HepG2 (cell line): ENCODE data around the gene CAMTA2. TPM values are rescaled to one million over a fixed set of nuclear protein-coding genes. Genes with fewer than 3 reads are reported as not detected.

ENCODE experiments used
- AGO2 ChIP-seq: fragments of 200-400 bp; formaldehyde crosslinking; optimal IDR thresholded peaks from 2 replicates; pipeline ENCODE3; 2017; ENCODE audit warnings: mild to moderate bottlenecking, low read depth, low read length, moderate library complexity
- ATM ChIP-seq: fragments of 450-650 bp; IDR thresholded peaks from 2 replicates; pipeline ENCODE4 v1.7.1; 2017; ENCODE audit warnings: mild to moderate bottlenecking, borderline replicate concordance
- DR1 ChIP-seq: sonication (generic); formaldehyde crosslinking; IDR thresholded peaks from 2 replicates; pipeline ENCODE4 v1.8.0; 2021; ENCODE audit warnings: mild to moderate bottlenecking, missing genetic modification reagents, inconsistent platforms
- EZH2 ChIP-seq: conservative IDR thresholded peaks from 2 replicates; pipeline ENCODE4 v1.6.1; 2012; ENCODE audit warnings: mild to moderate bottlenecking, low read depth, low read length, moderate library complexity
- FOXP1 ChIP-seq, 2 experiments: fragments of 450-650 bp in 1 of 2; IDR thresholded peaks; 2 replicates each; pipeline ENCODE4 v1.6.1; 2017 to 2018; ENCODE audit warnings: antibody characterized with exemption in 1 of 2
- KAT7 ChIP-seq: IDR thresholded peaks from 2 replicates; pipeline ENCODE4 v1.6.1; 2018; ENCODE audit warnings: borderline replicate concordance, missing compliant biosample characterization
- MAZ ChIP-seq, 2 experiments: sonication (generic) in 1 of 2; formaldehyde crosslinking in 1 of 2; IDR thresholded peaks; 2 replicates each; pipeline versions ENCODE4 v1.5.0 to v1.6.1; 2012 to 2020; ENCODE audit warnings: low read depth in 2 of 2, mild to moderate bottlenecking in 2 of 2, borderline replicate concordance in 1 of 2, improper control_type of control experiment in 1 of 2, low read length in 1 of 2, missing genetic modification reagents in 1 of 2, moderate library complexity in 1 of 2
- MXD4 ChIP-seq: IDR thresholded peaks from 2 replicates; pipeline ENCODE4 v1.6.1; 2016; ENCODE audit warnings: mild to moderate bottlenecking, missing biosample characterization, missing genetic modification reagents
- NBN ChIP-seq: fragments of 450-650 bp; conservative IDR thresholded peaks from 2 replicates; pipeline ENCODE4 v1.6.1; 2017
- NFKB2 ChIP-seq: sonication (generic); formaldehyde crosslinking; IDR thresholded peaks from 2 replicates; pipeline ENCODE4 v1.4.0; 2020; ENCODE audit warnings: missing genetic modification reagents, borderline replicate concordance
- NPAS2 ChIP-seq: sonication (generic); formaldehyde crosslinking; IDR thresholded peaks from 2 replicates; pipeline ENCODE4 v1.8.0; 2022; ENCODE audit warnings: mild to moderate bottlenecking, missing genetic modification reagents, borderline replicate concordance
- PITX1 ChIP-seq: sonication (generic); formaldehyde crosslinking; IDR thresholded peaks from 2 replicates; pipeline ENCODE4 v1.5.1; 2020; ENCODE audit warnings: mild to moderate bottlenecking, missing genetic modification reagents
- PRMT3 ChIP-seq: sonication (generic); formaldehyde crosslinking; IDR thresholded peaks from 2 replicates; pipeline ENCODE4 v1.8.1; 2022; ENCODE audit warnings: low read depth, mild to moderate bottlenecking, moderate library complexity, missing genetic modification reagents, borderline replicate concordance
- RORA ChIP-seq: sonication (generic); formaldehyde crosslinking; IDR thresholded peaks from 2 replicates; pipeline ENCODE4 v1.5.0; 2020; ENCODE audit warnings: mild to moderate bottlenecking, missing genetic modification reagents, moderate library complexity
- SOX13 ChIP-seq, 3 experiments: fragments of 450-650 bp in 1 of 3; sonication (generic) in 1 of 3; formaldehyde crosslinking in 1 of 3; IDR thresholded peaks in 2 of 3; conservative IDR thresholded peaks in 1 of 3; 2 replicates each; pipeline versions ENCODE4 v1.5.0 to v1.6.1; 2016 to 2020; ENCODE audit warnings: antibody characterized with exemption in 1 of 3, mild to moderate bottlenecking in 1 of 3, missing compliant biosample characterization in 1 of 3, missing genetic modification reagents in 1 of 3, moderate library complexity in 1 of 3
- XBP1 ChIP-seq: sonication (generic); formaldehyde crosslinking; IDR thresholded peaks from 2 replicates; pipeline ENCODE4 v1.5.0; 2020; ENCODE audit warnings: missing genetic modification reagents
- ZBTB38 ChIP-seq: sonication (generic); formaldehyde crosslinking; IDR thresholded peaks from 2 replicates; pipeline ENCODE4 v1.5.1; 2020; ENCODE audit warnings: mild to moderate bottlenecking, missing genetic modification reagents
- ZNF451 ChIP-seq: sonication (generic); formaldehyde crosslinking; IDR thresholded peaks from 2 replicates; pipeline ENCODE4 v1.5.0; 2020; ENCODE audit warnings: mild to moderate bottlenecking, missing genetic modification reagents
- ZNF543 ChIP-seq: sonication (generic); formaldehyde crosslinking; IDR thresholded peaks from 2 replicates; pipeline ENCODE4 v1.4.0; 2020; ENCODE audit warnings: mild to moderate bottlenecking, missing genetic modification reagents
- polyA plus RNA-seq, 8 experiments: library from polyadenylated mRNA; depleted of rRNA in 3 of 8; stranded (reverse) in 7 of 8; unstranded in 1 of 8; fragments of >200 nt; fragmentation: Illumina TruSeq in 4 of 8; extraction: Trizol in 4 of 8; gene quantifications; 2 replicates each; pipeline versions ENCODE4 v1.2.1 to v1.2.3, GENCODE V29; 2011 to 2016; ENCODE audit warnings: low read depth in 4 of 8, missing spikeins in 1 of 8, mixed read lengths in 1 of 8; ENCODE audit not compliant: insufficient read depth in 1 of 8
- total RNA-seq, 5 experiments: library from RNA; depleted of rRNA; stranded (reverse); fragments of >200 nt; fragmentation: Illumina TruSeq; extraction: Trizol; gene quantifications; 2 replicates each; pipeline ENCODE4 v1.2.3, GENCODE V29; 2016; ENCODE audit warnings: low read depth in 1 of 5
- TF ChIP-seq, protein P1 (sequence below): sonication (generic); formaldehyde crosslinking; IDR thresholded peaks from 2 replicates; pipeline ENCODE4 v1.5.0; 2020; ENCODE audit warnings: mild to moderate bottlenecking, missing genetic modification reagents, borderline replicate concordance
- TF ChIP-seq, protein P2 (sequence below): sonication (generic); formaldehyde crosslinking; IDR thresholded peaks from 2 replicates; pipeline ENCODE4 v1.4.0; 2020; ENCODE audit warnings: missing genetic modification reagents
- TF ChIP-seq, protein P3 (sequence below): sonication (generic); formaldehyde crosslinking; IDR thresholded peaks from 2 replicates; pipeline ENCODE4 v1.4.0; 2020; ENCODE audit warnings: missing genetic modification reagents, borderline replicate concordance

The CAMTA2 gene
- total and polyA plus RNA-seq, 2 of the 13 experiments (the other 11 are each of a cell fraction or from before 2014, with no cell fraction given) = 4.1 to 7.1 TPM

DNA sequence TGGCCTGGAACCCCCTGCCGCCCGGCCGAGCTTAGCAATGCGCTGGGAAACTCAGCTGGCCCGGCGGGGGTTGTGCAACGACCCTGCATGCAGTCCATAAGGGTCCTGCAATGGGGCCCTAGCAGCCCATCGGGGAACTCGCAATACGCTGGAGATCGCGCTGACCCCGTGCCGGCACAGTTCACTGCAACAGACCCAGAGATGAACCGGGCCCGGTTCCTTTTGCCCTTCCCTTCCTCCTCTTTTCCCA is 48.0 kb downstream of the CAMTA2 start (continued):
- no peak for TF ChIP-seq ATM
- TF ChIP-seq ZBTB38 (CRISPR knock-in tag) = no peak
- TF ChIP-seq, protein P1, sequence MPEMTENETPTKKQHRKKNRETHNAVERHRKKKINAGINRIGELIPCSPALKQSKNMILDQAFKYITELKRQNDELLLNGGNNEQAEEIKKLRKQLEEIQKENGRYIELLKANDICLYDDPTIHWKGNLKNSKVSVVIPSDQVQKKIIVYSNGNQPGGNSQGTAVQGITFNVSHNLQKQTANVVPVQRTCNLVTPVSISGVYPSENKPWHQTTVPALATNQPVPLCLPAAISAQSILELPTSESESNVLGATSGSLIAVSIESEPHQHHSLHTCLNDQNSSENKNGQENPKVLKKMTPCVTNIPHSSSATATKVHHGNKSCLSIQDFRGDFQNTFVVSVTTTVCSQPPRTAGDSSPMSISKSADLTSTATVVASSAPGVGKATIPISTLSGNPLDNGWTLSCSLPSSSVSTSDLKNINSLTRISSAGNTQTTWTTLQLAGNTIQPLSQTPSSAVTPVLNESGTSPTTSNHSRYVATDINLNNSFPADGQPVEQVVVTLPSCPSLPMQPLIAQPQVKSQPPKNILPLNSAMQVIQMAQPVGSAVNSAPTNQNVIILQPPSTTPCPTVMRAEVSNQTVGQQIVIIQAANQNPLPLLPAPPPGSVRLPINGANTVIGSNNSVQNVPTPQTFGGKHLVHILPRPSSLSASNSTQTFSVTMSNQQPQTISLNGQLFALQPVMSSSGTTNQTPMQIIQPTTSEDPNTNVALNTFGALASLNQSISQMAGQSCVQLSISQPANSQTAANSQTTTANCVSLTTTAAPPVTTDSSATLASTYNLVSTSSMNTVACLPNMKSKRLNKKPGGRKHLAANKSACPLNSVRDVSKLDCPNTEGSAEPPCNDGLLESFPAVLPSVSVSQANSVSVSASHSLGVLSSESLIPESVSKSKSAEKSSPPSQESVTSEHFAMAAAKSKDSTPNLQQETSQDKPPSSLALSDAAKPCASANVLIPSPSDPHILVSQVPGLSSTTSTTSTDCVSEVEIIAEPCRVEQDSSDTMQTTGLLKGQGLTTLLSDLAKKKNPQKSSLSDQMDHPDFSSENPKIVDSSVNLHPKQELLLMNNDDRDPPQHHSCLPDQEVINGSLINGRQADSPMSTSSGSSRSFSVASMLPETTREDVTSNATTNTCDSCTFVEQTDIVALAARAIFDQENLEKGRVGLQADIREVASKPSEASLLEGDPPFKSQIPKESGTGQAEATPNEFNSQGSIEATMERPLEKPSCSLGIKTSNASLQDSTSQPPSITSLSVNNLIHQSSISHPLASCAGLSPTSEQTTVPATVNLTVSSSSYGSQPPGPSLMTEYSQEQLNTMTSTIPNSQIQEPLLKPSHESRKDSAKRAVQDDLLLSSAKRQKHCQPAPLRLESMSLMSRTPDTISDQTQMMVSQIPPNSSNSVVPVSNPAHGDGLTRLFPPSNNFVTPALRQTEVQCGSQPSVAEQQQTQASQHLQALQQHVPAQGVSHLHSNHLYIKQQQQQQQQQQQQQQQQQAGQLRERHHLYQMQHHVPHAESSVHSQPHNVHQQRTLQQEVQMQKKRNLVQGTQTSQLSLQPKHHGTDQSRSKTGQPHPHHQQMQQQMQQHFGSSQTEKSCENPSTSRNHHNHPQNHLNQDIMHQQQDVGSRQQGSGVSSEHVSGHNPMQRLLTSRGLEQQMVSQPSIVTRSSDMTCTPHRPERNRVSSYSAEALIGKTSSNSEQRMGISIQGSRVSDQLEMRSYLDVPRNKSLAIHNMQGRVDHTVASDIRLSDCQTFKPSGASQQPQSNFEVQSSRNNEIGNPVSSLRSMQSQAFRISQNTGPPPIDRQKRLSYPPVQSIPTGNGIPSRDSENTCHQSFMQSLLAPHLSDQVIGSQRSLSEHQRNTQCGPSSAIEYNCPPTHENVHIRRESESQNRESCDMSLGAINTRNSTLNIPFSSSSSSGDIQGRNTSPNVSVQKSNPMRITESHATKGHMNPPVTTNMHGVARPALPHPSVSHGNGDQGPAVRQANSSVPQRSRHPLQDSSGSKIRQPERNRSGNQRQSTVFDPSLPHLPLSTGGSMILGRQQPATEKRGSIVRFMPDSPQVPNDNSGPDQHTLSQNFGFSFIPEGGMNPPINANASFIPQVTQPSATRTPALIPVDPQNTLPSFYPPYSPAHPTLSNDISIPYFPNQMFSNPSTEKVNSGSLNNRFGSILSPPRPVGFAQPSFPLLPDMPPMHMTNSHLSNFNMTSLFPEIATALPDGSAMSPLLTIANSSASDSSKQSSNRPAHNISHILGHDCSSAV (CRISPR knock-in tag) = no peak
- TF ChIP-seq, protein P2, sequence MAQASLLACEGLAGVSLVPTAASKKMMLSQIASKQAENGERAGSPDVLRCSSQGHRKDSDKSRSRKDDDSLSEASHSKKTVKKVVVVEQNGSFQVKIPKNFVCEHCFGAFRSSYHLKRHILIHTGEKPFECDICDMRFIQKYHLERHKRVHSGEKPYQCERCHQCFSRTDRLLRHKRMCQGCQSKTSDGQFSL = no peak
- TF ChIP-seq NBN = no peak
- no peak for TF ChIP-seq SOX13 (IDR thresholded peaks at IDR 0.05)
- no peak for TF ChIP-seq SOX13 (CRISPR knock-in tag; conservative IDR thresholded peaks at IDR 0.05 in 1 of 2, IDR thresholded peaks at IDR 0.05 in 1 of 2)
- TF ChIP-seq NFKB2 (CRISPR knock-in tag) = no peak
- TF ChIP-seq, protein P3, sequence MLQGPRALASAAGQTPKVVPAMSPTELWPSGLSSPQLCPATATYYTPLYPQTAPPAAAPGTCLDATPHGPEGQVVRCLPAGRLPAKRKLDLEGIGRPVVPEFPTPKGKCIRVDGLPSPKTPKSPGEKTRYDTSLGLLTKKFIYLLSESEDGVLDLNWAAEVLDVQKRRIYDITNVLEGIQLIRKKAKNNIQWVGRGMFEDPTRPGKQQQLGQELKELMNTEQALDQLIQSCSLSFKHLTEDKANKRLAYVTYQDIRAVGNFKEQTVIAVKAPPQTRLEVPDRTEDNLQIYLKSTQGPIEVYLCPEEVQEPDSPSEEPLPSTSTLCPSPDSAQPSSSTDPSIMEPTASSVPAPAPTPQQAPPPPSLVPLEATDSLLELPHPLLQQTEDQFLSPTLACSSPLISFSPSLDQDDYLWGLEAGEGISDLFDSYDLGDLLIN = no peak
- TF ChIP-seq NPAS2 = no peak
- TF ChIP-seq DR1 = no peak
- no peak for TF ChIP-seq FOXP1 (IDR thresholded peaks at IDR 0.05)
- TF ChIP-seq FOXP1 (CRISPR knock-in tag; IDR thresholded peaks at IDR 0.05) = no peak
- TF ChIP-seq PRMT3 = no peak
- TF ChIP-seq KAT7 (CRISPR knock-in tag) = 0 out of 2 replicates have a peak, but pooled peaks have one; percentile 31
- no peak for TF ChIP-seq EZH2
- TF ChIP-seq ZNF543 (CRISPR knock-in tag) = no peak
- peak; percentile 83 for TF ChIP-seq AGO2
- TF ChIP-seq MXD4 (CRISPR knock-in tag) = no peak
- no peak for TF ChIP-seq ZNF451 (CRISPR knock-in tag)
- no peak for TF ChIP-seq PITX1 (CRISPR knock-in tag)
- TF ChIP-seq MAZ (IDR thresholded peaks at IDR 0.05; ENCODE audit: borderline replicate concordance, low read depth, low read length) = no peak
- no peak for TF ChIP-seq MAZ (CRISPR knock-in tag; IDR thresholded peaks at IDR 0.05; ENCODE audit: low read depth)
- no peak for TF ChIP-seq XBP1 (CRISPR knock-in tag)
- TF ChIP-seq RORA (CRISPR knock-in tag) = no peak
